Measurements from ENCODE around the gene TNPO3.

TNPO3 gene

DNA sequence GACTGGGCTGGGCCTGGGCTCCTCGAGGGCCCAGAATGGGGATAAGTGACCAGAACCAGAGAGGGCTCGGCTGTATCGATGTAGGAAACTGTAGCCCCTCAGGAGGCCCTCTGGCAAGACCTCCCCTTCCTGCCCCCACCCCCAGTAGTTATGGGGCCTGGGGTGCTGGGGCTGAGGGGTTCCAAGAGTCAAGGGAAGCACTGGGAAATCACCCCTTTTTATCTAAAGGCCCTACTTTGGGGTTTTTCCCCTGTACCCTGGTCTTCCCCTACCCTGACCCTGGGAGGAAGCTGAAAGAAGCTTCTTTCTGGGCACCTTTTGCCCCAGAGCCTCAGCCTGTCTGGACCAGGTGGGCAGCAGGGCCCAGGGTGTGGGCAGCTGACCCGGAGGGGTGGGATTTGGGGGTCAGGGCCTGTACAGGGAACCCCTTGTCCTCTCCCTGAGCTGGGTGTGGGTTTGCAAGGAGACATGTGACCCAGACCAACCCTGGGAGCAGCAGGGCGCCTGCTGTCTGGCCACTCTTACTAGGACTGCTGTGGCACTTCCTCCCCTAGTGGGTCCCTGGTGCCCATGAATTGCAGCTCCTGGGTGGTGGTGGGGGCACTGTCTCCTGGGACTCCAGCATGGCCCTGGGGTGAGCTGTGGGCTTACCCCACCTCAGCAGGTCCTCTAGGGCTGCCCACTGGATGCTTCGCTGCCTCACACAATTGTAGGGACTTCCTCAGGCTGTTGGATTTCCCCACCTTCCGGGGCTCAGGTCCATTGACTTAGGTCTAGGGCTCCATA, 115.6 kb downstream of the TNPO3 start:
- Mint-ChIP-seq H3K4me3 (peak overlapping the region; percentile 91 to 99), H3K9me3 (no peaks in the 10 kb centered on the region), H3K4me1 (peaks cover 39 to 67% of the 10 kb centered on the region in 2 donors), H3K27me3 (no peaks in the 10 kb centered on the region), H3K36me3 (peaks cover 39 to 40% of the 10 kb centered on the region in 2 donors), H3K27ac (peak overlapping the region; percentile 96)
- ATAC-seq (replicated peaks), result peak; percentile 54 to 55
- peak; percentile 90 for DNase-seq

DNA sequence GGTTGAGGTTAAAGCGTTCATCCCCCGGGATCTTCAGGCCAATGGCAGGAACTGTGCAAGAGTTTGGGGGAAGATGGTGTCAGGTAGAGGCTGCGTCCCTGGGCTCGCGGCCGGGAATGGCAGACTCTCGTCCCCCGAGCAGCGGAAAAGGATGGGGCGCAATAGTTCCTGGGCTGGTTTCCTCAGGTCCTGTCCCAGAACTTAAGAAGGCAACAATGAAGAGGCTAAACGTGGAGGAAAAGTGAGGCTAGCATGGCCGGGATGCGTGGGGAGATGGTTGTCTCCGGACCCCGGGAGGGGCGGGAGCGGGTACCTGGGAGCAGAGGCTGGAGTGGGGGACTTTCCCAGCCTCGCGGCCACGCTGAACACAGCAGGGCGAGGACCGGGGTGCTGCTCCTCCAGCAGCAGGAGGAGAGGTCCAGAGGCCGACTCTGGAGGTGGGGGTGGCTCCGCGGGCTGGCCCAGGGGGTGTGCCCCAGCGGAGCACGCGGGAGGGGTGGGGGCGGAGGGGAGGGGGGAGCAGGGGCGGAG, 116.3 kb downstream of the TNPO3 start:
- Mint-ChIP-seq H3K9me3 (no peaks in the 10 kb centered on the region), H3K27ac (peak overlapping the region; percentile 96), H3K27me3 (no peaks in the 10 kb centered on the region), H3K36me3 (peaks cover 35 to 39% of the 10 kb centered on the region in 2 donors), H3K4me1 (peaks cover 41 to 70% of the 10 kb centered on the region in 2 donors), H3K4me3 (peak overlapping the region; percentile 91 to 99)
- ATAC-seq (replicated peaks), result peak; percentile 17 to 21
- DNase-seq, result no peak

DNA sequence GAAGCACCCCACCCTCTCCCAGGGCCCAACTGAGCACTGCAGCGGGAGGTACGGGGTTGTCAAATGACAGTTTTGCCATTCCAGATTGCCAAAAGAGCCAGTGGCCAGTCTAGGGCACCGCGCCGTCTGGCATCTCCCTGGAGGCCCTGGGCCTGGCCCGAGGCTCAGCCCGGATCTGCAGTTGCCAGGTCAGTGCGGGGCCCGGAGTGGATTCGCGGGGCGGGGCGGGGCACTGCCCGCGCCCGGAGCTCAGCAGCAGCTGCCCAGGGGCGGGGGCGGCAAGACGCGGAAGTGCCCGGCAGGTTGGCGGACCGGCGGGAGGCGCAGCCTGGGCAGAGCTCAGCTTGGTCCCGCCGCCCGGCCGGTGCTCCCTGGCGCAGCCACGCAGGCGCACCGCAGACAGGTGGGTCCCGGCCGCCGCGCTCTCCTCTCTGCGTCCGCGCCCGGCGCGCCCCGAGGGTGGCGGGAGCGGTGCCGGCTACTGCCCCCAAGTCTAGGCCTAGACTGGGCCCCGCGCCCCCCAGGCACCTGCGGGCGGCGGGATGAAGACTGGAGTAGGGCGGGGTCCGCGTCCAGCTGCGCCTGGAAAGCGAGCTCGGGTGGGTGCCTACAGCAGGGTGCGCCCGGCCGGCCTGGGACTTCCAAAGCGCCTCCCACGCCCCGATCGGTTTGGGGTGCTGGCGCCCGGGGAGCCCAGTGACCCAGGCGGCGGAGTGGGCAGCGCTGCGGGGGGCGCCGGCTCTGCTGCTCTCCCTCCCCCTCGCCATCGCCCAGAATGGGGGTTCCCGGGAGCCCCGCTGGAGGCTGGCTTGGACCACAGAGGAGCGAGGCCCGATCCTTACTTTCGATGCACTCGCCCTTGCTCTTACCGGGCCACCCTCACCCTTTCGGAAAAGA, 117.0 kb downstream of the TNPO3 start, which contains the start of gene IRF5:
IRF5 (plus strand) TSS at position 281 of the 897 bp plus-strand sequence. CDS start 4,155 bp downstream, outside the sequence.
- no peaks in the 10 kb centered on the region for H3K27me3 Mint-ChIP-seq
- peaks cover 32 to 44% of the 10 kb centered on the region in 2 donors for H3K36me3 Mint-ChIP-seq
- peaks cover 47 to 77% of the 10 kb centered on the region in 2 donors for H3K4me1 Mint-ChIP-seq
- peak within 1 kb of the TSS; percentile 96 for H3K27ac Mint-ChIP-seq
- peak; percentile 3 to 4 for ATAC-seq (replicated peaks)
- peak; percentile 68 for DNase-seq
- peaks cover 0 to 3% of the 10 kb centered on the region in 2 donors for H3K9me3 Mint-ChIP-seq
- H3K4me3 Mint-ChIP-seq, result peak within 1 kb of the TSS; percentile 91 to 99

DNA sequence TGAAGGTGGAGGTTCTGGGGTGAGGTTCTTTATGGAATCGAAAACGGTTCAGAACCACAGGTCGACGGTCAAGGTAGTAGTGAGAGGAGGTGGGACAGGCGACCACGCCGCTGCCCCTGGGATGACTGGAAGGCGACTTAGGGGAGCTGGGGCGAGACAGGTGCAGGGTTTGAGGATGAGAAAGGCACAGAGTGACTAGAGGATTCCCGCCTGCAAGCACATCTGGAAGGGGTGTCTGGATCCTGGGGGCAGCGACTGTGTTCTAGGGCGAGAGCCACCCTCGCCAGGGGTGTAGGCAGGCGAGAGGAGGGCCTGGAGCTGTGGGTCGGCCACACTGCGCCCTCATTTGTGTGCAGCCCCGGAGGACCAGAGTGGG, 117.7 kb downstream of the TNPO3 start:
- Mint-ChIP-seq H3K9me3 (peaks cover 0 to 3% of the 10 kb centered on the region in 2 donors), H3K4me1 (peaks cover 44 to 80% of the 10 kb centered on the region in 2 donors), H3K27me3 (no peaks in the 10 kb centered on the region), H3K4me3 (peak overlapping the region; percentile 91 to 99), H3K27ac (peak overlapping the region; percentile 95), H3K36me3 (peaks cover 32 to 41% of the 10 kb centered on the region in 2 donors)
- no peak for ATAC-seq (replicated peaks)
- no peak for DNase-seq

DNA sequence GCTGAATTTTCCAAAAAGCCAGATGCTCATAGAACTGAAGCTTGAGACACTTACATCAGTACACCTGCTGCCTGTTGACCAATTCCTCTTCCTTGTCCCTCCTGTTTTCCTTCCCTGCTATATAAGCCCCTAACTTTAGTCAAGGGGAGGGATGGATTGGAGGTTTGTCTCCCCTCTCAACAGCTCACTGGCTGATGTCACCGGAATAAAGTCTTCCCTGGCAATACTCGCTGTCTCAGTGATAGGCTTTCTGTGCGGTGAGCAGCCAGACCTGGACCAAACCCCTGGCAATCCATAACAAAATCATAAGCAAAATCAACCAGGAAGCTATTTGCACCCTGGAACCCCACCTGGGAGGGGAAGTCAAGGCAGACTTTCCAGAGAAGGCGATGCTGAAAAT, 118.1 kb downstream of the TNPO3 start:
- ATAC-seq (replicated peaks), result no peak
- Mint-ChIP-seq H3K4me1 (peaks cover 44 to 80% of the 10 kb centered on the region in 2 donors), H3K9me3 (peaks cover 0 to 3% of the 10 kb centered on the region in 2 donors), H3K27ac (peak overlapping the region; percentile 95), H3K36me3 (peaks cover 32 to 39% of the 10 kb centered on the region in 2 donors), H3K4me3 (peak overlapping the region; percentile 91 to 99), H3K27me3 (no peaks in the 10 kb centered on the region)
- no peak for DNase-seq

DNA sequence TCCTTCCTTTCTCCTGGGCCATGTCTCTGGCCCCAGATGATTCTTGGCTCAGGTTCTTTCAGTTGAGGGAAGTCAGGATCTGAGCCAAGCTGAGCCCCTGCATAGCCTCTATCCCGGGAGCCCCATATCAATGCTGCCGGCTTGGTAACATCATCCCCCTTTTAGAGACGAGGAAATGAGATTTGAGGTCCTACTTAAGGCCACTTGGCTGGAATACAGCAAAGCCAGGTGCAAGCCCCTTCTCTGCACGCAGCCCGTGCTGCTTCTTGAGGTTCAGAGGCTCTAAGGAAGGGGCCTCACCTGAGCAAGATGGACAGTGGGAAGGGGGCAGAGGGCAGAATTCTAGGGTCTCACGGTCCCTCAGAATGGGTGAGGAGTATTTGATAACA, 119.6 kb downstream of the TNPO3 start:
- Mint-ChIP-seq H3K27ac (peak overlapping the region; percentile 94), H3K36me3 (peaks cover 20 to 25% of the 10 kb centered on the region in 2 donors), H3K4me1 (peaks cover 32 to 66% of the 10 kb centered on the region in 2 donors), H3K27me3 (no peaks in the 10 kb centered on the region), H3K4me3 (peak overlapping the region; percentile 17 to 79), H3K9me3 (peaks cover 0 to 3% of the 10 kb centered on the region in 2 donors)
- DNase-seq, result no peak
- ATAC-seq (replicated peaks), result no peak

DNA sequence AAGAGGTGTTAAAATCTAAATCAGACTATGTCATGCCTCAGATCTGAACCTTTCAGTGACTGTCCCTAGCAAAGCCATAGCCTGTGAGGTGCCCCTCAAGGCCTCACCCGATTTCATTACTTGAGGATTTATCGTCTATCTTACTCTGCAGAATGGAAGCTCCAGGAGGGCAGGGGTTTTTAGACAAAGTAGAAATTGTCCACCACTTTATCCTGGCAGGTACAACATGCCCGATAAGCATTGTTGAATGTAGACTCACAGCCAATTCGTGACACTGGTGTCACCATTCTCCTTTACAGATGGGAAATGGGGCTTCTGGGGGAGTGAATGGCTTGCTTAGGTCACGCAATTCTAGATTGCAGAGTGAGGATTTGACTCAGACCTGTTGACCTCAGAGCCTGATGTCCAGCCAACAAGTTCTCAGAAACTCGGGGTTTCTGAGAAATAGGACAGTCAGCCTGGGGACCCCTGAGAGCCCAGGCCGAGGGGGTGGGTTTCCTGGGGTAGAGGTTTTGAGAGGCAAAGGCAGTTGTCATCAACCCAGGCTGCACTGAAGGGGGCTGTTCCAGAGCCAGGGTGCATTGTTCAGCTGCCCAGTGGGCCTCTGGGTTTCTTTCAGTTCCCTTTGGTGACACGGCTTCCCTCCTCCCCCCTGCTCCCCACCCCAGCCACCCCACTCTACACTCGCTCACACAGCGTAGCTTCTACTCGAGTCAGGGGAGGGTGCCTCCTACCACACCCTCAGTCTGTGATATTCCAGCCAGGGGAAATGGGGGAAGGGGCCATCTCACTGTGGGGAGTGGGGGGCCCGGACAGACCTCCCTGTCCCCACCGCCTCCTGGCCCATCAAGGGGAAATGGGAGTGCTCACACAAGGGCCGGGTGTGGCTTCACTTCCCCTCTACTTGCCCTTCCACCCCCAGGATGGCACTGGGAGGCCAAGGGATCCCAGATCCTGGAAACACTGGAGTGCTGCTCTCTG, 120.3 kb downstream of the TNPO3 start:
- peaks cover 0 to 3% of the 10 kb centered on the region in 2 donors for H3K9me3 Mint-ChIP-seq
- H3K36me3 Mint-ChIP-seq, result peaks cover 15 to 18% of the 10 kb centered on the region in 2 donors
- H3K4me1 Mint-ChIP-seq, result peaks cover 31 to 59% of the 10 kb centered on the region in 2 donors
- H3K4me3 Mint-ChIP-seq, result peak overlapping the region; percentile 57 to 79
- peak overlapping the region; percentile 94 for H3K27ac Mint-ChIP-seq
- ATAC-seq (replicated peaks) (peak; percentile 23 to 43), DNase-seq (peak; percentile 49)
- no peaks in the 10 kb centered on the region for H3K27me3 Mint-ChIP-seq

DNA sequence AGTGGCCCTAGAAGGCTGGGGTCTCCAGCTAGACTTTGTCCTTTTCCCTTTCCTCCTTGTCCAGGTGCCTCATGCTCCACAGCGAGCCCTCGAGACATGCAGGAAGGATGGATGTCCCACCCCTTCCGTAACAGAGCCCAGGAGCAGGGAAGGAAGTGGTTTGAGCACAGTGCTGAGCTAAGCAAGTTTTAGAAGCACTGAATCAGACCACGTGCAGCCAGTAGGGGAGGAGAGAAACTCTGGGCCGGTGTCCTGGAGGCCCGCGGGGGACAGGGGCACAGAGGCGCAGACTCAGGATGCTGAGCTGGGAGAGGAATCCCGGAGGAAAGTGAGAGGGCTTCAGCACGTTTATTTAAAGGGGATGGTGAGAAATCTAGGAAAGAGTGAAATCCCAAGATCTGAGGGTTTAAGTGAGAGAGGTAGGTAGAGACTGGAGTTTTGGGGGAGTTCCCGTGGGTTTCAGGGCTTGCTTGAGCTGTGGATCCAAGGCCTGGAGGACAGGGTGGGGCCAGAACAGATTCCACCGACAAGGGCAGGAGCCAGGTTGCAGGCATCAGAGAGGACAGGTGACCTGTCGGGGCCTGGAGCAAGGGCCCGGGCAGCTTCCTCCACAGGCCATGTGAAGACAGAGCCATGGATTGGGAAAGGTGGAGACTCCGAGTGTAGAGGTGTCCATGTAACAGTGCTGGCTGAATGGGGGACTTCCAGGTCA, 121.6 kb downstream of the TNPO3 start:
- Mint-ChIP-seq H3K4me3 (peak overlapping the region; percentile 79 to 83), H3K9me3 (peaks cover 0 to 3% of the 10 kb centered on the region in 2 donors), H3K4me1 (peaks cover 26 to 53% of the 10 kb centered on the region in 2 donors), H3K27me3 (no peaks in the 10 kb centered on the region), H3K36me3 (peaks cover 11 to 14% of the 10 kb centered on the region in 2 donors), H3K27ac (peak overlapping the region; percentile 98)
- ATAC-seq (replicated peaks) (peak; percentile 28 to 30), DNase-seq (no peak)

DNA sequence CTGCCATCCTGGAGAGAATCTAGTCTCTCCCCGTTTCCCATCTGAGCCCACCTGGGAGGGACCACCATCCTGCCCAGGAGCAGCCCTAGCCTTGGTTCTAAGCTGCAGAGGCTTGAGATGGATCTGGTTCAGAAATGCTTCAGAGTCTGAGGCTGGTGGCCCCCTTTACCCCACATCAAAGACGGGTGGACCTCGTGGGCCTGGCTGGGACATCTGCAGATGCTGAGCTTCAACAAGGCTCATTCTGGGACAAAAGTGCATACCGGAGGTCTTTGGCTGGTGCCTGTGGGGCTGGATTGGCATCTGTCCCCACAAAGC, 122.1 kb downstream of the TNPO3 start:
- H3K36me3 Mint-ChIP-seq, result peaks cover 10 to 12% of the 10 kb centered on the region in 2 donors
- DNase-seq, result no peak
- ATAC-seq (replicated peaks), result no peak
- peak overlapping the region; percentile 15 to 79 for H3K4me3 Mint-ChIP-seq
- H3K27me3 Mint-ChIP-seq, result no peaks in the 10 kb centered on the region
- H3K4me1 Mint-ChIP-seq, result peaks cover 26 to 53% of the 10 kb centered on the region in 2 donors
- peaks cover 0 to 3% of the 10 kb centered on the region in 2 donors for H3K9me3 Mint-ChIP-seq
- H3K27ac Mint-ChIP-seq, result peak overlapping the region; percentile 98

DNA sequence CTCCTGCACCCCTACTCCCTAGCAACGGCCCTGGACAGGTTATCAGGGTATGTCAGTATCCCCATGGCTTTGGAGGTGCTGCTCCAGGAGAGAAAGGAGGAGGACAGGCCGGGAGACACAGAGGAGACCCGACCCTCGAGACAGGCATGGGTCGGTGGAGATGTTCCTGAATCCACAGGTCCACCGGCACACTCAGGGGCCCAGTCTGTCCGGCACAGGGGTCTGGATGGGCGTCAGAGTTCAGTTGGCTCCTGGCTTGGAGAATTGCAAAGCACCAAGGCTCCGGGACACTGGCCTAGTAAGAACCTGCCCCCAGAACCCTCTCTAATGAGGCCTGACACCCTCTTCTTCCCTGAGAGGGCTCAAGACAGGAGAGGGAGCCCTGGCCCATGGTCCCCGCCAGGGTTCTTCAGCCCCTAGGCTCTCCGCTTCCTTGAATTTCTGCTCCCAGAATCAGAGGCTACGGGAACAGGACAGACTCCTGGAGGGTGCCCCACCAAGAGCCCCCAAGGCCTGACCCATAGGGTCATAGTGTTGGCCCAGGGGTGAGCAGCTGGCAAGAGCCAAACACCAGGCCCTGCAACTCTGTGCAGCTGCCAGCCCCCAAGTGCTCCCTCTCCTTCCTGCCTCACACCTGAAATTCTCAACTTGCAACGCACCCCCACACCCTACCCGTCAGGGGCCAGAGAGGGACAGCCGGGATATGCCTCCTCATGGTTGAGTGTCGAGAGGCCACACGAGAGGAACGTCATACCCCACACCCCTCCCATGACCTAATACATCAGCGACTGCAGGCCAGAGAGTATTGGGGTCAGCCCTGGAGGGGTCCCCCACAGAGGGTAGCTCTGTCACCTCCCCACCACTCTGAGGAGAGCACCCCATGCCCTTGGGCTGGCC, 122.7 kb downstream of the TNPO3 start:
- peak overlapping the region; percentile 98 for H3K27ac Mint-ChIP-seq
- peaks cover 24 to 50% of the 10 kb centered on the region in 2 donors for H3K4me1 Mint-ChIP-seq
- peak overlapping the region in 1 of 2 donors; percentile 19 for H3K4me3 Mint-ChIP-seq
- no peaks in the 10 kb centered on the region for H3K27me3 Mint-ChIP-seq
- DNase-seq, result no peak
- ATAC-seq (replicated peaks), result no peak
- H3K9me3 Mint-ChIP-seq, result peaks cover 0 to 3% of the 10 kb centered on the region in 2 donors
- peaks cover 7 to 10% of the 10 kb centered on the region in 2 donors for H3K36me3 Mint-ChIP-seq

DNA sequence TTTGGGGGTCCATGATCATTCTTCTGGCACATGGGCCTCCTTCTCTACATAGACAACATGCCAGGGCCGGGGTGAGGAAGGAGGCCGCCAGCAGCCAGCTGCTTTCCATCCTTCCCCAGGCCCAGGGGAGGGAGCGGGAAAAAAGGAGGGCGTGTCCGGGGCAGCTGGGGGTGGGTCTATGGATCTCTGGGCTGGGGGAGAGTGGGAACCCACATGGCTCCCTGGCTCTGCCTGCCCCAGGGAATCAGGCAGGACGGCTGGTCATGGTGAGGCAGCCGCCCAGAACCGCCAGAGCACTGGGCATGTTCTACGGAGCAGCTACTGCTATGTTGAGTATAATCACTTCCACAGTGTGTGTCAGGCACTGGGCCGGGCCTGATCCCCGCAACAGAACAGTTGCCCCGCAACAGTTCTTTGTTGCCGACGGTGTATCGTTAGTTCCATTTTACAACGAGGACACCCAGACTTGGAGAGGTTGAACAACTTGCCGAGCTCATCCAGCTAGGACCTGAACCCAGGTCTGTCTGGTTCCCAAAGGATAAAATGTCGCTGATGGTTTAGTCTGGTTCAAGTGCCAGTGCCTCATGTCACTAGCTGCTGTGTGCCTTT, 123.6 kb downstream of the TNPO3 start:
- ATAC-seq (replicated peaks) (no peak), DNase-seq (no peak)
- peaks cover 0 to 3% of the 10 kb centered on the region in 2 donors for H3K9me3 Mint-ChIP-seq
- peak overlapping the region; percentile 42 for H3K27ac Mint-ChIP-seq
- H3K36me3 Mint-ChIP-seq, result peaks cover 2 to 6% of the 10 kb centered on the region in 2 donors
- no peaks in the 10 kb centered on the region for H3K27me3 Mint-ChIP-seq
- no peak overlapping the region for H3K4me3 Mint-ChIP-seq
- H3K4me1 Mint-ChIP-seq, result peaks cover 19 to 40% of the 10 kb centered on the region in 2 donors
